HG02885 (cell line): Measurements from ENCODE around the gene ZNF485.
"Not testable (repeated sequence)": the region's sequence is repeated elsewhere in the genome, so short reads cannot be mapped to it uniquely, and the experiment has no call there.

ENCODE experiments used
- ATAC-seq: cut with Tn5 transposase; IDR thresholded peaks from one replicate; pipeline ENCODE4 v1.9.1; 2021; ENCODE audit warnings: mild to moderate bottlenecking; ENCODE audit not compliant: unreplicated experiment, poor library complexity

Gene ZNF485

GRCh38 chr10:43606323-43607198 lies at the start of gene ZNF485:
Gene ZNF485 (plus strand): TSS chr10:43606438. CDS start chr10:43607051, 613 bp downstream.
- peak; percentile 99 for ATAC-seq

GRCh38 chr10:43557214-43557613 lies 49.0 kb upstream of the ZNF485 start:
- no peak for ATAC-seq

GRCh38 chr10:43569681-43570080 lies 36.6 kb upstream of the ZNF485 start:
- no peak for ATAC-seq

GRCh38 chr10:43570971-43571370 lies 35.3 kb upstream of the ZNF485 start:
- no peak for ATAC-seq

- ATAC-seq, result no peak
Observed at GRCh38 chr10:43573250-43574000, 32.8 kb upstream of the ZNF485 start.

- peak; percentile 98 for ATAC-seq
Observed at GRCh38 chr10:43574001-43574892, 32.0 kb upstream of the ZNF485 start, which contains the start of gene ZNF239. Gene ZNF239 (minus strand): TSS chr10:43574616. CDS start chr10:43558079, 16,537 bp downstream.

GRCh38 chr10:43574906-43575305 lies 31.3 kb upstream of the ZNF485 start:
- ATAC-seq, result no peak

- no peak for ATAC-seq
Observed at GRCh38 chr10:43576062-43576461, 30.2 kb upstream of the ZNF485 start.

GRCh38 chr10:43576580-43576979 lies 29.7 kb upstream of the ZNF485 start:
- no peak for ATAC-seq

GRCh38 chr10:43584051-43584450 lies 22.2 kb upstream of the ZNF485 start:
- no peak for ATAC-seq

- no peak for ATAC-seq
Observed at GRCh38 chr10:43585046-43585445, 21.2 kb upstream of the ZNF485 start.

GRCh38 chr10:43585981-43586729 lies 20.1 kb upstream of the ZNF485 start:
- ATAC-seq, result no peak

- not testable (repeated sequence) for ATAC-seq
Observed at GRCh38 chr10:43586730-43587115, 19.5 kb upstream of the ZNF485 start.

GRCh38 chr10:43591303-43591904 lies 14.8 kb upstream of the ZNF485 start:
- ATAC-seq, result no peak

GRCh38 chr10:43594944-43595589 lies 11.2 kb upstream of the ZNF485 start:
- ATAC-seq, result peak; percentile 91

- ATAC-seq, result peak; percentile 64
Observed at GRCh38 chr10:43595739-43596298, 10.4 kb upstream of the ZNF485 start.

- no peak for ATAC-seq
Observed at GRCh38 chr10:43596546-43596945, 9.7 kb upstream of the ZNF485 start.

GRCh38 chr10:43598446-43598845 lies 7.8 kb upstream of the ZNF485 start:
- no peak for ATAC-seq
